Endothelial cell of umbilical vein (primary cell): Measurements from ENCODE around the gene RASGRF2.

ENCODE experiments used
- POLR2AphosphoS5 ChIP-seq: IDR thresholded peaks from 2 replicates; pipeline ENCODE4 v1.6.1; 2012; ENCODE audit warnings: low read depth, mild to moderate bottlenecking, control low read depth, low read length, moderate library complexity; ENCODE audit not compliant: insufficient read depth
- TF ChIP-seq, protein P1 (sequence below), 2 donors: IDR thresholded peaks; 1 replicate in 1 of 2; 2 replicates in 1 of 2; pipeline ENCODE4 v1.5.1; 2011; ENCODE audit warnings: low read length in 2 of 2, mild to moderate bottlenecking in 2 of 2, moderate library complexity in 2 of 2, control low read depth in 1 of 2, inconsistent platforms in 1 of 2, low read depth in 1 of 2; ENCODE audit not compliant: insufficient read depth in 1 of 2; ENCODE audit errors: extremely low read depth in 1 of 2

DNA sequence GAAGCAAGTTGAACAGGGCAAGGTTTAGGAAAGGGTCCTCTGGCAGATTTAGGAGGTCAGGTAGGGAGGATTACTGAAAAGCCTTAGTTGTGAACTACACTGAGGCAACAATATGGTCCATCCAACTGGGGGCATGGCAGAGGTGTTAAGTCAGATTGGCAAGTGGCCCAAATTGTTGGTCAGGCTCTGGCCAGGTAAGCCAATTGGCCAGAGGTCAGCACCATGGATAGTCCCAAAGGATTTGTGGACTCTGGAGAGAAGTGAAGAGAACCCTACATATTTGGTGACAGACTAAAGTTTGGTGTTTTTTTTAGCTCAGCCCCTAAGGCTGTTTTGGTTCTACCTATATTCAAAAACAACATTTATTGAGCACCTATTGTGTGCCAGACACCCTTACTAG, 39.1 kb upstream of the RASGRF2 start:
- TF ChIP-seq, protein P1, sequence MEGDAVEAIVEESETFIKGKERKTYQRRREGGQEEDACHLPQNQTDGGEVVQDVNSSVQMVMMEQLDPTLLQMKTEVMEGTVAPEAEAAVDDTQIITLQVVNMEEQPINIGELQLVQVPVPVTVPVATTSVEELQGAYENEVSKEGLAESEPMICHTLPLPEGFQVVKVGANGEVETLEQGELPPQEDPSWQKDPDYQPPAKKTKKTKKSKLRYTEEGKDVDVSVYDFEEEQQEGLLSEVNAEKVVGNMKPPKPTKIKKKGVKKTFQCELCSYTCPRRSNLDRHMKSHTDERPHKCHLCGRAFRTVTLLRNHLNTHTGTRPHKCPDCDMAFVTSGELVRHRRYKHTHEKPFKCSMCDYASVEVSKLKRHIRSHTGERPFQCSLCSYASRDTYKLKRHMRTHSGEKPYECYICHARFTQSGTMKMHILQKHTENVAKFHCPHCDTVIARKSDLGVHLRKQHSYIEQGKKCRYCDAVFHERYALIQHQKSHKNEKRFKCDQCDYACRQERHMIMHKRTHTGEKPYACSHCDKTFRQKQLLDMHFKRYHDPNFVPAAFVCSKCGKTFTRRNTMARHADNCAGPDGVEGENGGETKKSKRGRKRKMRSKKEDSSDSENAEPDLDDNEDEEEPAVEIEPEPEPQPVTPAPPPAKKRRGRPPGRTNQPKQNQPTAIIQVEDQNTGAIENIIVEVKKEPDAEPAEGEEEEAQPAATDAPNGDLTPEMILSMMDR (IDR thresholded peaks at IDR 0.05; ENCODE audit: extremely low read depth in 1 of 2, insufficient read depth in 1 of 2, low read depth in 1 of 2, low read length in 2 of 2) = no peak
- TF ChIP-seq POLR2AphosphoS5 = no peak
